ENCODE results near the gene HCAR2.

- TF ChIP-seq CTCF (IDR thresholded peaks at IDR 0.05 in 4 of 5, conservative IDR thresholded peaks at IDR 0.05 in 1 of 5) (no peak), POLR2A (IDR thresholded peaks at IDR 0.05) (no peak)
Measured at GRCh38 chr12:122749569-122750332, 46.6 kb upstream of the HCAR2 start.

Data from gastrocnemius medialis (tissue), 4 donors.